GM23338 (cell line): ENCODE measurements around the gene SERINC5. TPM values are rescaled to one million over a fixed set of nuclear protein-coding genes. Genes with fewer than 3 reads are reported as not detected.
"Not testable (repeated sequence)": the region's sequence is repeated elsewhere in the genome, so short reads cannot be mapped to it uniquely, and the experiment has no call there.

ENCODE experiments used
- ATAC-seq: fragments of 200-7000 bp; cut with Tn5 transposase; 3 replicates; pipeline ENCODE4 v1.9.1; 2020
- DNase-seq: peaks from one replicate; pipeline ENCODE4 v3.0.0-alpha.2; 2015; ENCODE audit warnings: low spot score
- H2AFZ ChIP-seq: fragments of 200-600 bp; sonication (generic); 2 replicates; pipeline ENCODE4 v1.8.0; 2016; ENCODE audit warnings: antibody characterized with exemption, mild to moderate bottlenecking, moderate library complexity
- H3F3A ChIP-seq: fragments of 200-600 bp; sonication (generic); replicated peaks from 2 replicates; pipeline ENCODE4 v1.8.0; 2017; ENCODE audit warnings: antibody characterized with exemption, mixed run types, low read depth
- H3K27ac ChIP-seq: fragments of 200-600 bp; sonication (generic); 2 replicates; pipeline ENCODE4 v1.6.1; 2016; ENCODE audit warnings: low read depth
- H3K27me3 ChIP-seq: fragments of 200-600 bp; sonication (generic); 2 replicates; pipeline ENCODE4 v1.8.0; 2016; ENCODE audit warnings: mild to moderate bottlenecking, mixed run types, moderate library complexity; ENCODE audit not compliant: insufficient read depth
- H3K36me3 ChIP-seq: fragments of 200-600 bp; sonication (generic); 2 replicates; pipeline ENCODE4 v1.8.0; 2016; ENCODE audit warnings: mild to moderate bottlenecking; ENCODE audit not compliant: insufficient read depth
- H3K4me1 ChIP-seq: fragments of 200-600 bp; sonication (generic); 2 replicates; pipeline ENCODE4 v1.8.0; 2016; ENCODE audit warnings: mild to moderate bottlenecking, moderate library complexity; ENCODE audit not compliant: insufficient read depth
- H3K4me2 ChIP-seq: fragments of 200-600 bp; sonication (generic); 2 replicates; pipeline ENCODE4 v1.7.1; 2017; ENCODE audit warnings: mixed run types
- H3K4me3 ChIP-seq: fragments of 200-600 bp; sonication (generic); 2 replicates; pipeline ENCODE4 v1.6.1; 2016; ENCODE audit warnings: mixed run types
- H3K79me2 ChIP-seq: fragments of 200-600 bp; sonication (generic); replicated peaks from 2 replicates; pipeline ENCODE4 v1.8.0; 2017; ENCODE audit warnings: mild to moderate bottlenecking; ENCODE audit not compliant: insufficient read depth
- H3K9me2 ChIP-seq: fragments of 200-600 bp; sonication (generic); 2 replicates; pipeline ENCODE4 v1.8.0; 2017; ENCODE audit not compliant: insufficient read depth
- H4K20me1 ChIP-seq: fragments of 200-600 bp; sonication (generic); replicated peaks from 2 replicates; pipeline ENCODE4 v1.8.0; 2017; ENCODE audit warnings: mild to moderate bottlenecking; ENCODE audit not compliant: insufficient read depth
- H3K27ac Mint-ChIP-seq: 2 replicates; pipeline ENCODE4 v1.8.0; 2020; ENCODE audit warnings: inconsistent platforms, mild to moderate bottlenecking, moderate library complexity, mixed read lengths
- H3K27me3 Mint-ChIP-seq: 3 replicates; pipeline ENCODE4 v1.8.0; 2022; ENCODE audit warnings: low read depth, mild to moderate bottlenecking, moderate library complexity, mixed read lengths, inconsistent platforms; ENCODE audit not compliant: insufficient read depth, poor library complexity
- H3K36me3 Mint-ChIP-seq: 3 replicates; pipeline ENCODE4 v1.8.0; 2021; ENCODE audit warnings: low read depth, mild to moderate bottlenecking, inconsistent platforms, moderate library complexity, mixed read lengths
- H3K4me1 Mint-ChIP-seq: 3 replicates; pipeline ENCODE4 v1.8.0; 2020; ENCODE audit warnings: mild to moderate bottlenecking, inconsistent platforms, mixed read lengths
- H3K4me3 Mint-ChIP-seq: 3 replicates; pipeline ENCODE4 v1.8.0; 2021; ENCODE audit warnings: moderate library complexity, mild to moderate bottlenecking, inconsistent platforms, mixed read lengths
- H3K9me3 Mint-ChIP-seq: 3 replicates; pipeline ENCODE4 v1.8.0; 2020; ENCODE audit warnings: moderate library complexity, mild to moderate bottlenecking, inconsistent platforms, mixed read lengths
- EZH2phosphoT487 ChIP-seq: fragments of 200-600 bp; sonication (generic); IDR thresholded peaks from one replicate; pipeline ENCODE4 v1.8.1; 2018; ENCODE audit warnings: antibody characterized with exemption; ENCODE audit not compliant: unreplicated experiment
- JUNB ChIP-seq: IDR thresholded peaks from one replicate; pipeline ENCODE4 v1.6.1; 2016; ENCODE audit warnings: antibody characterized with exemption; ENCODE audit not compliant: unreplicated experiment
- NANOG ChIP-seq: IDR thresholded peaks from 2 replicates; pipeline ENCODE4 v1.6.1; 2016; ENCODE audit warnings: antibody characterized with exemption, borderline replicate concordance
- POLR2AphosphoS5 ChIP-seq: IDR thresholded peaks from 2 replicates; pipeline ENCODE4 v1.6.1; 2016; ENCODE audit warnings: antibody characterized with exemption, low read depth
- ZNF331 ChIP-seq: fragments of 250-450 bp; sonication (Bioruptor Pico); IDR thresholded peaks from 2 replicates; pipeline ENCODE4 v1.5.0; 2020; ENCODE audit warnings: low read depth, mild to moderate bottlenecking, moderate library complexity
- polyA plus RNA-seq: library from polyadenylated mRNA; unstranded; fragments of >200 nt; fragmentation: Nextera tagmentation; extraction: Ambion mirVana; gene quantifications from 2 replicates; pipeline ENCODE4 v1.2.1, GENCODE V29; 2016
- total RNA-seq: library from RNA; depleted of rRNA; stranded (reverse); fragments of >200 nt; shearing (Covaris generic); gene quantifications from 2 replicates; pipeline ENCODE4 v1.2.3, GENCODE V29; 2014
- TF ChIP-seq, protein P1 (sequence below): IDR thresholded peaks from one replicate; pipeline ENCODE4 v1.6.1; 2018; ENCODE audit warnings: antibody characterized with exemption; ENCODE audit not compliant: unreplicated experiment
- TF ChIP-seq, protein P2 (sequence below), 2 experiments: fragments of 200-600 bp in 1 of 2; sonication (generic) in 1 of 2; conservative IDR thresholded peaks; 2 replicates each; pipeline versions ENCODE4 v1.5.1 to v1.6.1; 2016 to 2017; ENCODE audit warnings: antibody characterized with exemption in 2 of 2, low read depth in 2 of 2, mild to moderate bottlenecking in 2 of 2, moderate library complexity in 1 of 2
- TF ChIP-seq, protein P3 (sequence below): IDR thresholded peaks from 2 replicates; pipeline ENCODE4 v1.6.1; 2016; ENCODE audit warnings: antibody characterized with exemption

SERINC5 gene
- total and polyA plus RNA-seq, 2 experiments from 2014 or later, result 34.0 to 107 TPM

DNA sequence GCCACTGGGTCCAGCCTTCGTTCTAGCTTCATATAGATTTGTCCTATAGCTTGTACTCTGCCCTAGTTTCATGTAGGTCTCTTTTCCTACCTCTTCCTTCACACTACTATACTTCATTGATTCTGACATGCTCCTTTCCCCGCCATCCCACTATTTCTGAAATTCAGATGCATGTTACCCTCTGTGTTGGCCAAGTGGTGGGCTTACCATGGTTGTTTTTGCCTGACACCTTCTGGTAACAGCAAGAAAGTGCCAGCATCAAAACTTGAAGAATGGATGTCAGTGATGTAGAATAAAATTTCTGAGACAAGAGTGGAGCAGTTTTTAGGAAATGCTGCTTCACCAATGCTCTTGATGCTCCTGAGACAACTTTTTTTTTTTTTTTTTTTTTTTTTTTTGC, 19.5 kb upstream of the SERINC5 start:
- no peaks in the 10 kb centered on the region for H4K20me1 ChIP-seq
- no peaks in the 10 kb centered on the region for H3K36me3 Mint-ChIP-seq
- no peaks in the 10 kb centered on the region for H3K4me1 ChIP-seq
- no peaks in the 10 kb centered on the region for H3K9me3 Mint-ChIP-seq
- ATAC-seq, result peak; percentile 90
- peak; percentile 78 for DNase-seq
- H3K27ac ChIP-seq, result no peak overlapping the region
- no peaks in the 10 kb centered on the region for H3K79me2 ChIP-seq
- no peak overlapping the region for H3K4me3 ChIP-seq
- no peak overlapping the region for H3K27ac Mint-ChIP-seq
- TF ChIP-seq, protein P1, sequence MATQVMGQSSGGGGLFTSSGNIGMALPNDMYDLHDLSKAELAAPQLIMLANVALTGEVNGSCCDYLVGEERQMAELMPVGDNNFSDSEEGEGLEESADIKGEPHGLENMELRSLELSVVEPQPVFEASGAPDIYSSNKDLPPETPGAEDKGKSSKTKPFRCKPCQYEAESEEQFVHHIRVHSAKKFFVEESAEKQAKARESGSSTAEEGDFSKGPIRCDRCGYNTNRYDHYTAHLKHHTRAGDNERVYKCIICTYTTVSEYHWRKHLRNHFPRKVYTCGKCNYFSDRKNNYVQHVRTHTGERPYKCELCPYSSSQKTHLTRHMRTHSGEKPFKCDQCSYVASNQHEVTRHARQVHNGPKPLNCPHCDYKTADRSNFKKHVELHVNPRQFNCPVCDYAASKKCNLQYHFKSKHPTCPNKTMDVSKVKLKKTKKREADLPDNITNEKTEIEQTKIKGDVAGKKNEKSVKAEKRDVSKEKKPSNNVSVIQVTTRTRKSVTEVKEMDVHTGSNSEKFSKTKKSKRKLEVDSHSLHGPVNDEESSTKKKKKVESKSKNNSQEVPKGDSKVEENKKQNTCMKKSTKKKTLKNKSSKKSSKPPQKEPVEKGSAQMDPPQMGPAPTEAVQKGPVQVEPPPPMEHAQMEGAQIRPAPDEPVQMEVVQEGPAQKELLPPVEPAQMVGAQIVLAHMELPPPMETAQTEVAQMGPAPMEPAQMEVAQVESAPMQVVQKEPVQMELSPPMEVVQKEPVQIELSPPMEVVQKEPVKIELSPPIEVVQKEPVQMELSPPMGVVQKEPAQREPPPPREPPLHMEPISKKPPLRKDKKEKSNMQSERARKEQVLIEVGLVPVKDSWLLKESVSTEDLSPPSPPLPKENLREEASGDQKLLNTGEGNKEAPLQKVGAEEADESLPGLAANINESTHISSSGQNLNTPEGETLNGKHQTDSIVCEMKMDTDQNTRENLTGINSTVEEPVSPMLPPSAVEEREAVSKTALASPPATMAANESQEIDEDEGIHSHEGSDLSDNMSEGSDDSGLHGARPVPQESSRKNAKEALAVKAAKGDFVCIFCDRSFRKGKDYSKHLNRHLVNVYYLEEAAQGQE, result no peak
- no peak for TF ChIP-seq EZH2phosphoT487
- TF ChIP-seq, protein P2, sequence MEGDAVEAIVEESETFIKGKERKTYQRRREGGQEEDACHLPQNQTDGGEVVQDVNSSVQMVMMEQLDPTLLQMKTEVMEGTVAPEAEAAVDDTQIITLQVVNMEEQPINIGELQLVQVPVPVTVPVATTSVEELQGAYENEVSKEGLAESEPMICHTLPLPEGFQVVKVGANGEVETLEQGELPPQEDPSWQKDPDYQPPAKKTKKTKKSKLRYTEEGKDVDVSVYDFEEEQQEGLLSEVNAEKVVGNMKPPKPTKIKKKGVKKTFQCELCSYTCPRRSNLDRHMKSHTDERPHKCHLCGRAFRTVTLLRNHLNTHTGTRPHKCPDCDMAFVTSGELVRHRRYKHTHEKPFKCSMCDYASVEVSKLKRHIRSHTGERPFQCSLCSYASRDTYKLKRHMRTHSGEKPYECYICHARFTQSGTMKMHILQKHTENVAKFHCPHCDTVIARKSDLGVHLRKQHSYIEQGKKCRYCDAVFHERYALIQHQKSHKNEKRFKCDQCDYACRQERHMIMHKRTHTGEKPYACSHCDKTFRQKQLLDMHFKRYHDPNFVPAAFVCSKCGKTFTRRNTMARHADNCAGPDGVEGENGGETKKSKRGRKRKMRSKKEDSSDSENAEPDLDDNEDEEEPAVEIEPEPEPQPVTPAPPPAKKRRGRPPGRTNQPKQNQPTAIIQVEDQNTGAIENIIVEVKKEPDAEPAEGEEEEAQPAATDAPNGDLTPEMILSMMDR (conservative IDR thresholded peaks at IDR 0.05; ENCODE audit: low read depth in 2 of 2), result peak; percentile 82 to 92
- TF ChIP-seq JUNB, result no peak
- TF ChIP-seq, protein P3, sequence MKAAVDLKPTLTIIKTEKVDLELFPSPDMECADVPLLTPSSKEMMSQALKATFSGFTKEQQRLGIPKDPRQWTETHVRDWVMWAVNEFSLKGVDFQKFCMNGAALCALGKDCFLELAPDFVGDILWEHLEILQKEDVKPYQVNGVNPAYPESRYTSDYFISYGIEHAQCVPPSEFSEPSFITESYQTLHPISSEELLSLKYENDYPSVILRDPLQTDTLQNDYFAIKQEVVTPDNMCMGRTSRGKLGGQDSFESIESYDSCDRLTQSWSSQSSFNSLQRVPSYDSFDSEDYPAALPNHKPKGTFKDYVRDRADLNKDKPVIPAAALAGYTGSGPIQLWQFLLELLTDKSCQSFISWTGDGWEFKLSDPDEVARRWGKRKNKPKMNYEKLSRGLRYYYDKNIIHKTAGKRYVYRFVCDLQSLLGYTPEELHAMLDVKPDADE, result no peak
- no peak for TF ChIP-seq POLR2AphosphoS5
- TF ChIP-seq NANOG, result no peak
- no peak for TF ChIP-seq ZNF331 (CRISPR knock-in tag)
- no peak overlapping the region for H3K4me2 ChIP-seq
- H3F3A ChIP-seq, result 0 out of 2 replicates have a peak, but pooled peaks cover 2% of the 10 kb centered on the region
- peaks cover 3% of the 10 kb centered on the region for H3K27me3 Mint-ChIP-seq
- no peaks in the 10 kb centered on the region for H3K36me3 ChIP-seq
- H2AFZ ChIP-seq, result no peak overlapping the region
- H3K9me2 ChIP-seq, result no peaks in the 10 kb centered on the region
- no peak overlapping the region for H3K4me3 Mint-ChIP-seq
- H3K4me1 Mint-ChIP-seq, result no peaks in the 10 kb centered on the region
- no peaks in the 10 kb centered on the region for H3K27me3 ChIP-seq

DNA sequence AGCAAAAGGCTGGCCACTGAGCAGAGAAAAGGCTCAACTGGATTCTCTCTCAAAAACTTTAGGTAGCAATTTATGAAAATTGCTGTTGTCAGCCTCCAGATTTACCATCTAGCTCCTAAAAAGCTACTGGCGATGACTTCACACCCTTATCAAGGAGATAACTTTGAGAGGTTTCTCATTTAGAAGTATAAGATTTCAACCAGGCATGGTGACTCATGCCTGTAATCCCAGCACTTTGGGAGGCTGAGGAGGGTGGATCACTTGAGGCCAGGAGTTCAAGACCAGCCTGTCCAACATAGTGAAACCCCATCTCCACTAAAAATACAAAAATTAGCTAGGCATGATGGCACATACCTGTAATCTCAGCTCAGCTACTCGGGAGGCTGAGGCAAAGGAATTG, 14.7 kb upstream of the SERINC5 start:
- not testable (repeated sequence) for H3K4me3 Mint-ChIP-seq, H3K79me2 ChIP-seq, H3K27ac ChIP-seq, H3K36me3 Mint-ChIP-seq, H3K36me3 ChIP-seq, H3F3A ChIP-seq, H3K4me3 ChIP-seq, H3K9me2 ChIP-seq, H3K27ac Mint-ChIP-seq, H3K27me3 ChIP-seq, H3K4me2 ChIP-seq, DNase-seq, H3K9me3 Mint-ChIP-seq, H2AFZ ChIP-seq, H4K20me1 ChIP-seq, H3K27me3 Mint-ChIP-seq, ATAC-seq
- H3K4me1 Mint-ChIP-seq, result peaks cover 17% of the 10 kb centered on the region
- H3K4me1 ChIP-seq, result peaks cover 18% of the 10 kb centered on the region; the same call in 1 of the 2 replicates
